Astrocyte (in vitro differentiated cells and primary cell): ENCODE measurements around the gene PRRX2. TPM values are rescaled to one million over a fixed set of nuclear protein-coding genes. Genes with fewer than 3 reads are reported as not detected.

ENCODE experiments used
- DNase-seq: peaks from one replicate; pipeline ENCODE4 v3.0.0-alpha.2; 2010; ENCODE audit warnings: low read depth
- FAIRE-seq: peaks from 2 replicates; lab custom pipeline; 2011; peaks lifted over from hg19 to GRCh38; lab: Jason Lieb, UNC
- H2AFZ ChIP-seq: 2 replicates; pipeline ENCODE4 v1.6.0; 2012; ENCODE audit warnings: low read depth, low read length, inconsistent platforms
- H3K27ac ChIP-seq: 2 replicates; pipeline ENCODE4 v1.5.1; 2011; ENCODE audit warnings: low read depth, low read length, inconsistent platforms
- H3K27me3 ChIP-seq: 2 replicates; pipeline ENCODE4 v1.6.0; 2011; ENCODE audit warnings: low read length, inconsistent platforms; ENCODE audit not compliant: insufficient read depth
- H3K36me3 ChIP-seq: 2 replicates; pipeline ENCODE4 v1.5.1; 2011; ENCODE audit warnings: low read length, inconsistent platforms; ENCODE audit not compliant: insufficient read depth
- H3K4me1 ChIP-seq: 2 replicates; pipeline ENCODE4 v1.5.1; 2011; ENCODE audit warnings: low read length, inconsistent platforms; ENCODE audit not compliant: insufficient read depth
- H3K4me2 ChIP-seq: 2 replicates; pipeline ENCODE4 v1.6.0; 2012; ENCODE audit warnings: low read length, inconsistent platforms
- H3K4me3 ChIP-seq: 2 replicates; pipeline ENCODE4 v1.5.1; 2011; ENCODE audit warnings: low read depth, mild to moderate bottlenecking, low read length, inconsistent platforms; ENCODE audit not compliant: insufficient read depth
- H3K79me2 ChIP-seq: 2 replicates; pipeline ENCODE4 v1.6.0; 2012; ENCODE audit warnings: mild to moderate bottlenecking, low read length, inconsistent platforms; ENCODE audit not compliant: insufficient read depth
- H3K9ac ChIP-seq: 2 replicates; pipeline ENCODE4 v1.6.0; 2012; ENCODE audit warnings: mild to moderate bottlenecking, low read length, inconsistent platforms
- H3K9me3 ChIP-seq: 2 replicates; pipeline ENCODE4 v1.5.1; 2012; ENCODE audit warnings: low read depth, mild to moderate bottlenecking, low read length, inconsistent platforms; ENCODE audit not compliant: insufficient read depth
- H4K20me1 ChIP-seq: 2 replicates; pipeline ENCODE4 v1.6.0; 2012; ENCODE audit warnings: low read length, inconsistent platforms; ENCODE audit not compliant: insufficient read depth
- H3K27ac Mint-ChIP-seq: one replicate; pipeline ENCODE4 v1.8.0; 2021; ENCODE audit warnings: mild to moderate bottlenecking, mixed read lengths; ENCODE audit not compliant: unreplicated experiment
- H3K27me3 Mint-ChIP-seq: one replicate; pipeline ENCODE4 v1.8.0; 2021; ENCODE audit warnings: low read depth, mixed read lengths; ENCODE audit not compliant: unreplicated experiment
- H3K36me3 Mint-ChIP-seq: one replicate; pipeline ENCODE4 v1.8.0; 2021; ENCODE audit warnings: low read depth, mixed read lengths; ENCODE audit not compliant: unreplicated experiment
- H3K4me1 Mint-ChIP-seq: one replicate; pipeline ENCODE4 v1.8.0; 2021; ENCODE audit warnings: low read depth, mixed read lengths; ENCODE audit not compliant: unreplicated experiment
- H3K4me3 Mint-ChIP-seq: one replicate; pipeline ENCODE4 v1.8.0; 2021; ENCODE audit warnings: mild to moderate bottlenecking, moderate library complexity, mixed read lengths; ENCODE audit not compliant: unreplicated experiment
- H3K9me3 Mint-ChIP-seq: one replicate; pipeline ENCODE4 v1.8.0; 2021; ENCODE audit warnings: mild to moderate bottlenecking, mixed read lengths; ENCODE audit not compliant: unreplicated experiment
- CTCF ChIP-seq: IDR thresholded peaks from 2 replicates; pipeline ENCODE4 v1.5.1; 2011; ENCODE audit warnings: low read depth, mild to moderate bottlenecking, inconsistent platforms, low read length, moderate library complexity; ENCODE audit not compliant: insufficient read depth
- EZH2 ChIP-seq: IDR thresholded peaks from 2 replicates; pipeline ENCODE4 v1.6.1; 2012; ENCODE audit warnings: mild to moderate bottlenecking, low read length, inconsistent platforms; ENCODE audit not compliant: insufficient read depth
- total RNA-seq: library from RNA; stranded (reverse); gene quantifications from 2 replicates; pipeline ENCODE4 v1.2.1, GENCODE V29; 2021

Gene PRRX2
- total RNA-seq, 1 donor from 2014 or later: not detected

- peak overlapping the region; percentile 88 for H2AFZ ChIP-seq
- TF ChIP-seq CTCF (peak; percentile 56), EZH2 (no peak)
- FAIRE-seq (no peak), DNase-seq (peak; percentile 14)
- H4K20me1 ChIP-seq: no peaks in the 10 kb centered on the region
- no peaks in the 10 kb centered on the region for H3K36me3 ChIP-seq
- peak overlapping the region; percentile 74 for H3K9ac ChIP-seq
- H3K27ac ChIP-seq: no peak overlapping the region
- Mint-ChIP-seq H3K36me3 (peaks cover under 1% of the 10 kb centered on the region), H3K4me1 (peaks cover under 1% of the 10 kb centered on the region), H3K4me3 (peak overlapping the region; percentile 40), H3K27ac (no peak overlapping the region), H3K9me3 (no peaks in the 10 kb centered on the region), H3K27me3 (peaks cover 27% of the 10 kb centered on the region)
- peak overlapping the region; percentile 62 for H3K4me3 ChIP-seq
- H3K27me3 ChIP-seq: peaks cover 4% of the 10 kb centered on the region
- no peaks in the 10 kb centered on the region for H3K79me2 ChIP-seq
- H3K4me2 ChIP-seq: peak overlapping the region; percentile 93
- no peaks in the 10 kb centered on the region for H3K9me3 ChIP-seq
- H3K4me1 ChIP-seq: peaks cover 6% of the 10 kb centered on the region
These were observed 72.2 kb downstream of the PRRX2 start for GRCh38 chr9:129737479-129738274.

GRCh38 chr9:129739432-129739831, 74.0 kb downstream of the PRRX2 start:
- Mint-ChIP-seq H3K4me1 (peaks cover 2% of the 10 kb centered on the region), H3K36me3 (peaks cover 2% of the 10 kb centered on the region), H3K27me3 (peaks cover 17% of the 10 kb centered on the region), H3K9me3 (no peaks in the 10 kb centered on the region), H3K4me3 (no peak overlapping the region), H3K27ac (no peak overlapping the region)
- TF ChIP-seq EZH2 (no peak), CTCF (no peak)
- Histone ChIP-seq H3K4me1 (peaks cover 10% of the 10 kb centered on the region), H3K27ac (no peak overlapping the region), H3K4me3 (no peak overlapping the region), H3K27me3 (peaks cover 7% of the 10 kb centered on the region), H3K4me2 (no peak overlapping the region), H3K36me3 (no peaks in the 10 kb centered on the region), H4K20me1 (no peaks in the 10 kb centered on the region), H3K9ac (no peak overlapping the region), H3K9me3 (no peaks in the 10 kb centered on the region), H3K79me2 (no peaks in the 10 kb centered on the region), H2AFZ (no peak overlapping the region)
- FAIRE-seq: no peak
- no peak for DNase-seq

- FAIRE-seq (no peak), DNase-seq (no peak)
- no peaks in the 10 kb centered on the region for H3K36me3 ChIP-seq
- no peak overlapping the region for H3K27ac Mint-ChIP-seq
- peaks cover 17% of the 10 kb centered on the region for H3K27me3 Mint-ChIP-seq
- peaks cover 2% of the 10 kb centered on the region for H3K36me3 Mint-ChIP-seq
- H4K20me1 ChIP-seq: no peaks in the 10 kb centered on the region
- H3K9me3 Mint-ChIP-seq: no peaks in the 10 kb centered on the region
- no peak overlapping the region for H3K4me3 ChIP-seq
- no peak for TF ChIP-seq EZH2
- TF ChIP-seq CTCF: no peak
- H3K27ac ChIP-seq: no peak overlapping the region
- no peaks in the 10 kb centered on the region for H3K79me2 ChIP-seq
- H3K27me3 ChIP-seq: peaks cover 7% of the 10 kb centered on the region
- H2AFZ ChIP-seq: no peak overlapping the region
- H3K9me3 ChIP-seq: no peaks in the 10 kb centered on the region
- H3K9ac ChIP-seq: no peak overlapping the region
- peaks cover 10% of the 10 kb centered on the region for H3K4me1 ChIP-seq
- peak overlapping the region; percentile 34 for H3K4me3 Mint-ChIP-seq
- no peak overlapping the region for H3K4me2 ChIP-seq
- H3K4me1 Mint-ChIP-seq: peaks cover 2% of the 10 kb centered on the region
These were observed 74.7 kb downstream of the PRRX2 start for GRCh38 chr9:129740174-129740573.
